H9 (cell line): Measurements from ENCODE around the gene TBC1D1. TPM values are rescaled to one million over a fixed set of nuclear protein-coding genes. Genes with fewer than 3 reads are reported as not detected.

Experiments used
- DNase-seq: peaks from one replicate; pipeline ENCODE4 v3.0.0-alpha.2; 2017
- H2AFZ ChIP-seq: one replicate; pipeline ENCODE4 v1.6.1; 2013; ENCODE audit warnings: mild to moderate bottlenecking, low read length, control low read depth, moderate library complexity
- H2AK5ac ChIP-seq: 2 replicates; pipeline ENCODE4 v1.6.1; 2013; ENCODE audit warnings: low read length, control low read depth, mixed read lengths; ENCODE audit not compliant: insufficient read length
- H2BK120ac ChIP-seq: one replicate; pipeline ENCODE4 v1.6.1; 2013; ENCODE audit warnings: low read depth, mild to moderate bottlenecking, low read length, control low read depth, inconsistent platforms; ENCODE audit not compliant: poor library complexity, severe bottlenecking
- H2BK12ac ChIP-seq: 2 replicates; pipeline ENCODE4 v1.6.1; 2013; ENCODE audit warnings: low read length, control low read depth, mixed read lengths, low read depth; ENCODE audit not compliant: insufficient read length
- H2BK15ac ChIP-seq: 2 replicates; pipeline ENCODE4 v1.6.1; 2013; ENCODE audit warnings: low read depth, low read length, control low read depth
- H2BK20ac ChIP-seq: one replicate; pipeline ENCODE4 v1.6.1; 2013; ENCODE audit warnings: low read depth, mild to moderate bottlenecking, low read length, control low read depth, inconsistent platforms; ENCODE audit not compliant: poor library complexity, severe bottlenecking
- H2BK5ac ChIP-seq: 2 replicates; pipeline ENCODE4 v1.6.1; 2013; ENCODE audit warnings: low read length, control low read depth, mixed read lengths; ENCODE audit not compliant: insufficient read length
- H3K14ac ChIP-seq: 2 replicates; pipeline ENCODE4 v1.6.1; 2013; ENCODE audit warnings: low read length, control low read depth; ENCODE audit not compliant: insufficient read depth
- H3K18ac ChIP-seq: 2 replicates; pipeline ENCODE4 v1.6.1; 2013; ENCODE audit warnings: low read depth, mild to moderate bottlenecking, mixed read lengths, low read length, control low read depth; ENCODE audit not compliant: insufficient read length
- H3K23ac ChIP-seq: 2 replicates; pipeline ENCODE4 v1.6.1; 2013; ENCODE audit warnings: low read length, control low read depth, mixed read lengths, low read depth; ENCODE audit not compliant: insufficient read length
- H3K23me2 ChIP-seq: 2 replicates; pipeline ENCODE4 v1.6.1; 2013; ENCODE audit warnings: low read depth, mild to moderate bottlenecking, mixed read lengths, low read length, control low read depth; ENCODE audit not compliant: insufficient read length, poor library complexity, severe bottlenecking
- H3K27ac ChIP-seq: 2 replicates; pipeline ENCODE4 v1.5.1; 2013; ENCODE audit warnings: low read length, control low read depth, mixed read lengths, low read depth; ENCODE audit not compliant: insufficient read length
- H3K27me3 ChIP-seq: 2 replicates; pipeline ENCODE4 v1.6.1; 2013; ENCODE audit warnings: low read length, control low read depth, inconsistent platforms; ENCODE audit not compliant: insufficient read depth
- H3K4ac ChIP-seq: 2 replicates; pipeline ENCODE4 v1.6.1; 2013; ENCODE audit warnings: low read depth, mild to moderate bottlenecking, control low read depth, inconsistent platforms, low read length, moderate library complexity
- H3K4me1 ChIP-seq: 2 replicates; pipeline ENCODE4 v1.6.1; 2013; ENCODE audit warnings: low read length, control low read depth, inconsistent platforms; ENCODE audit not compliant: insufficient read depth
- H3K4me2 ChIP-seq: 2 replicates; pipeline ENCODE4 v1.6.1; 2013; ENCODE audit warnings: low read length, control low read depth, mixed read lengths; ENCODE audit not compliant: insufficient read length, insufficient read depth
- H3K56ac ChIP-seq: 2 replicates; pipeline ENCODE4 v1.6.1; 2013; ENCODE audit warnings: low read depth, mild to moderate bottlenecking, mixed read lengths, low read length, control low read depth; ENCODE audit not compliant: insufficient read length
- H3K79me1 ChIP-seq: 2 replicates; pipeline ENCODE4 v1.6.1; 2013; ENCODE audit warnings: low read depth, mild to moderate bottlenecking, moderate library complexity, low read length, control low read depth, inconsistent platforms; ENCODE audit not compliant: insufficient read depth, poor library complexity, severe bottlenecking
- H3K79me2 ChIP-seq: 2 replicates; pipeline ENCODE4 v1.6.1; 2013; ENCODE audit warnings: low read length, control low read depth, inconsistent platforms; ENCODE audit not compliant: insufficient read depth
- H3K9ac ChIP-seq: 2 replicates; pipeline ENCODE4 v1.6.1; 2013; ENCODE audit warnings: low read length, control low read depth, mixed read lengths; ENCODE audit not compliant: insufficient read length; ENCODE audit errors: extremely low read depth
- H3K9me3 ChIP-seq: one replicate; pipeline ENCODE4 v1.6.1; 2013; ENCODE audit warnings: low read depth, low read length, inconsistent platforms; ENCODE audit not compliant: control insufficient read depth
- H3T11ph ChIP-seq: one replicate; pipeline ENCODE4 v1.6.1; 2013; ENCODE audit warnings: mild to moderate bottlenecking, low read length, control low read depth, inconsistent platforms
- H4K20me1 ChIP-seq: one replicate; pipeline ENCODE4 v1.6.1; 2013; ENCODE audit not compliant: control insufficient read depth, insufficient read length, insufficient read depth
- H4K5ac ChIP-seq: 2 replicates; pipeline ENCODE4 v1.6.1; 2013; ENCODE audit warnings: low read depth, mild to moderate bottlenecking, mixed read lengths, low read length, control low read depth; ENCODE audit not compliant: insufficient read length
- H4K8ac ChIP-seq: replicated peaks from 2 replicates; pipeline ENCODE4 v1.6.1; 2013; ENCODE audit warnings: low read length, control low read depth, mixed read lengths, low read depth; ENCODE audit not compliant: insufficient read length
- H4K91ac ChIP-seq: 2 replicates; pipeline ENCODE4 v1.6.1; 2013; ENCODE audit warnings: low read depth, mild to moderate bottlenecking, moderate library complexity, mixed read lengths, low read length, control low read depth; ENCODE audit not compliant: insufficient read length
- H3K27ac Mint-ChIP-seq, 3 experiments: 2 replicates in 2 of 3; 3 replicates in 1 of 3; pipeline ENCODE4 v1.8.0; 2020 to 2021; ENCODE audit warnings: mixed read lengths in 3 of 3, mild to moderate bottlenecking in 1 of 3, moderate library complexity in 1 of 3
- H3K27me3 Mint-ChIP-seq: 2 replicates; pipeline ENCODE4 v1.8.0; 2021; ENCODE audit warnings: low read depth, mild to moderate bottlenecking, moderate library complexity, mixed read lengths
- H3K36me3 Mint-ChIP-seq, 3 experiments: 2 replicates in 2 of 3; 3 replicates in 1 of 3; pipeline ENCODE4 v1.8.0; 2020 to 2021; ENCODE audit warnings: low read depth in 3 of 3, mixed read lengths in 3 of 3; ENCODE audit not compliant: insufficient read depth in 1 of 3
- H3K4me1 Mint-ChIP-seq, 2 experiments: 2 replicates each; pipeline ENCODE4 v1.8.0; 2020; ENCODE audit warnings: mixed read lengths in 2 of 2
- H3K4me3 Mint-ChIP-seq, 2 experiments: 2 replicates in 1 of 2; 3 replicates in 1 of 2; pipeline ENCODE4 v1.8.0; 2020 to 2021; ENCODE audit warnings: mild to moderate bottlenecking in 2 of 2, mixed read lengths in 2 of 2, moderate library complexity in 1 of 2
- H3K9me3 Mint-ChIP-seq, 2 experiments: 2 replicates in 1 of 2; 3 replicates in 1 of 2; pipeline ENCODE4 v1.8.0; 2020; ENCODE audit warnings: mild to moderate bottlenecking in 2 of 2, mixed read lengths in 2 of 2, moderate library complexity in 1 of 2
- CTCF ChIP-seq: fragments of 200-600 bp; sonication (generic); conservative IDR thresholded peaks from 3 replicates; pipeline ENCODE4 v1.8.0; 2021; ENCODE audit warnings: antibody characterized with exemption, mild to moderate bottlenecking
- WGBS: extraction: QIAGEN DNeasy Blood & Tissue Kit; methylation state at CpG from one replicate; pipeline ENCODE4 v1.1.7; 2013; ENCODE audit warnings: missing lambda C conversion rate, low lambda C conversion rate, mixed read lengths; ENCODE audit not compliant: insufficient read length; ENCODE audit errors: extremely low coverage; 5-methylcytosine and 5-hydroxymethylcytosine counted together
- total RNA-seq: library from RNA; stranded (reverse); gene quantifications from 2 replicates; pipeline ENCODE4 v1.2.1, GENCODE V29; 2021

Gene TBC1D1
- total RNA-seq, 1 experiment from 2014 or later: 109 TPM

DNA sequence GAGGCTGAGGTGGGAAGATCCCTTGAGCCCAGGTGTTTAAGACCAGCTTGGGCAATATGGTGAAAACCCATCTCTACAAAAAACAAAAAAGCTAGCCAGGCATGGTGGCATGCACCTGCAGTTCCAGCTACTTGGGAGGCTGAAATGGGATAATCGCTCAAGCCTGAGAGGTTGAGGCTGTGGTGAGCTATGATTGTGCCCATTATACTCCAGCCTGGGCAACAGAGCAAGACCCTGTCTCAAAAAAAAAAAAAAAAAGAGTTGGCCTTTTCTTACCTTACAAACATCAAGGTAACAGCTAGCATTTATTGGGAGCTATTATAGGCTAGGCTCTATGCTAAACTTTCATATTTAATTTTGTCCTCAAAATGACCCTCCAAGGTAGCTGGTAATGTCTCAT, 112.7 kb downstream of the TBC1D1 start:
- TF ChIP-seq CTCF: no peak

More for the DNA sequence above, 112.7 kb downstream of the TBC1D1 start:
- Mint-ChIP-seq H3K27me3 (no peaks in the 10 kb centered on the region), H3K9me3 (no peaks in the 10 kb centered on the region), H3K4me1 (peaks cover 55 to 68% of the 10 kb centered on the region in 2 experiments), H3K4me3 (no peak overlapping the region), H3K27ac (no peak overlapping the region), H3K36me3 (no peaks in the 10 kb centered on the region; a peak in 1 of 7 replicates)
- no peak overlapping the region for H2AK5ac ChIP-seq
- no peak overlapping the region for H4K8ac ChIP-seq
- H2BK120ac ChIP-seq: no peak overlapping the region
- no peaks in the 10 kb centered on the region for H3K9me3 ChIP-seq
- H3K23me2 ChIP-seq: no peaks in the 10 kb centered on the region
- no peak overlapping the region for H4K5ac ChIP-seq
- H3K4ac ChIP-seq: no peak overlapping the region
- H3K9ac ChIP-seq: no peak overlapping the region
- H2AFZ ChIP-seq: no peak overlapping the region
- H3K79me2 ChIP-seq: peaks cover 4% of the 10 kb centered on the region; the same call in 1 of the 2 replicates
- no peak overlapping the region for H4K91ac ChIP-seq
- H3K4me1 ChIP-seq: peaks cover 5% of the 10 kb centered on the region; the same call in 1 of the 2 replicates
- no peak overlapping the region for H2BK20ac ChIP-seq
- no peak overlapping the region for H3K56ac ChIP-seq
- no peak overlapping the region for H3K23ac ChIP-seq
- no peaks in the 10 kb centered on the region for H4K20me1 ChIP-seq
- H3K4me2 ChIP-seq: no peak overlapping the region
- H3K79me1 ChIP-seq: no peaks in the 10 kb centered on the region
- H3K18ac ChIP-seq: no peak overlapping the region
- no peaks in the 10 kb centered on the region for H3K27me3 ChIP-seq
- H2BK12ac ChIP-seq: no peak overlapping the region
- no peak overlapping the region for H2BK5ac ChIP-seq
- WGBS: no CpG with 5 or more reads among the region's 1 CpG
- no peak overlapping the region for H2BK15ac ChIP-seq
- no peak overlapping the region for H3K14ac ChIP-seq
- no peak for DNase-seq
- H3K27ac ChIP-seq: no peak overlapping the region
- no peak overlapping the region for H3T11ph ChIP-seq
